H9 (cell line): ENCODE data around the gene VPS54. TPM values are rescaled to one million over a fixed set of nuclear protein-coding genes. Genes with fewer than 3 reads are reported as not detected.

ENCODE experiments used
- DNase-seq: peaks from one replicate; pipeline ENCODE4 v3.0.0-alpha.2; 2017
- H2AFZ ChIP-seq: one replicate; pipeline ENCODE4 v1.6.1; 2013; ENCODE audit warnings: mild to moderate bottlenecking, low read length, control low read depth, moderate library complexity
- H2AK5ac ChIP-seq: 2 replicates; pipeline ENCODE4 v1.6.1; 2013; ENCODE audit warnings: low read length, control low read depth, mixed read lengths; ENCODE audit not compliant: insufficient read length
- H2BK120ac ChIP-seq: one replicate; pipeline ENCODE4 v1.6.1; 2013; ENCODE audit warnings: low read depth, mild to moderate bottlenecking, low read length, control low read depth, inconsistent platforms; ENCODE audit not compliant: poor library complexity, severe bottlenecking
- H2BK12ac ChIP-seq: 2 replicates; pipeline ENCODE4 v1.6.1; 2013; ENCODE audit warnings: low read length, control low read depth, mixed read lengths, low read depth; ENCODE audit not compliant: insufficient read length
- H2BK15ac ChIP-seq: 2 replicates; pipeline ENCODE4 v1.6.1; 2013; ENCODE audit warnings: low read depth, low read length, control low read depth
- H2BK20ac ChIP-seq: one replicate; pipeline ENCODE4 v1.6.1; 2013; ENCODE audit warnings: low read depth, mild to moderate bottlenecking, low read length, control low read depth, inconsistent platforms; ENCODE audit not compliant: poor library complexity, severe bottlenecking
- H2BK5ac ChIP-seq: 2 replicates; pipeline ENCODE4 v1.6.1; 2013; ENCODE audit warnings: low read length, control low read depth, mixed read lengths; ENCODE audit not compliant: insufficient read length
- H3K14ac ChIP-seq: 2 replicates; pipeline ENCODE4 v1.6.1; 2013; ENCODE audit warnings: low read length, control low read depth; ENCODE audit not compliant: insufficient read depth
- H3K18ac ChIP-seq: 2 replicates; pipeline ENCODE4 v1.6.1; 2013; ENCODE audit warnings: low read depth, mild to moderate bottlenecking, mixed read lengths, low read length, control low read depth; ENCODE audit not compliant: insufficient read length
- H3K23ac ChIP-seq: 2 replicates; pipeline ENCODE4 v1.6.1; 2013; ENCODE audit warnings: low read length, control low read depth, mixed read lengths, low read depth; ENCODE audit not compliant: insufficient read length
- H3K23me2 ChIP-seq: 2 replicates; pipeline ENCODE4 v1.6.1; 2013; ENCODE audit warnings: low read depth, mild to moderate bottlenecking, mixed read lengths, low read length, control low read depth; ENCODE audit not compliant: insufficient read length, poor library complexity, severe bottlenecking
- H3K27ac ChIP-seq: 2 replicates; pipeline ENCODE4 v1.5.1; 2013; ENCODE audit warnings: low read length, control low read depth, mixed read lengths, low read depth; ENCODE audit not compliant: insufficient read length
- H3K27me3 ChIP-seq: 2 replicates; pipeline ENCODE4 v1.6.1; 2013; ENCODE audit warnings: low read length, control low read depth, inconsistent platforms; ENCODE audit not compliant: insufficient read depth
- H3K4ac ChIP-seq: 2 replicates; pipeline ENCODE4 v1.6.1; 2013; ENCODE audit warnings: low read depth, mild to moderate bottlenecking, control low read depth, inconsistent platforms, low read length, moderate library complexity
- H3K4me1 ChIP-seq: 2 replicates; pipeline ENCODE4 v1.6.1; 2013; ENCODE audit warnings: low read length, control low read depth, inconsistent platforms; ENCODE audit not compliant: insufficient read depth
- H3K4me2 ChIP-seq: 2 replicates; pipeline ENCODE4 v1.6.1; 2013; ENCODE audit warnings: low read length, control low read depth, mixed read lengths; ENCODE audit not compliant: insufficient read length, insufficient read depth
- H3K56ac ChIP-seq: 2 replicates; pipeline ENCODE4 v1.6.1; 2013; ENCODE audit warnings: low read depth, mild to moderate bottlenecking, mixed read lengths, low read length, control low read depth; ENCODE audit not compliant: insufficient read length
- H3K79me1 ChIP-seq: 2 replicates; pipeline ENCODE4 v1.6.1; 2013; ENCODE audit warnings: low read depth, mild to moderate bottlenecking, moderate library complexity, low read length, control low read depth, inconsistent platforms; ENCODE audit not compliant: insufficient read depth, poor library complexity, severe bottlenecking
- H3K79me2 ChIP-seq: 2 replicates; pipeline ENCODE4 v1.6.1; 2013; ENCODE audit warnings: low read length, control low read depth, inconsistent platforms; ENCODE audit not compliant: insufficient read depth
- H3K9ac ChIP-seq: 2 replicates; pipeline ENCODE4 v1.6.1; 2013; ENCODE audit warnings: low read length, control low read depth, mixed read lengths; ENCODE audit not compliant: insufficient read length; ENCODE audit errors: extremely low read depth
- H3K9me3 ChIP-seq: one replicate; pipeline ENCODE4 v1.6.1; 2013; ENCODE audit warnings: low read depth, low read length, inconsistent platforms; ENCODE audit not compliant: control insufficient read depth
- H3T11ph ChIP-seq: one replicate; pipeline ENCODE4 v1.6.1; 2013; ENCODE audit warnings: mild to moderate bottlenecking, low read length, control low read depth, inconsistent platforms
- H4K20me1 ChIP-seq: one replicate; pipeline ENCODE4 v1.6.1; 2013; ENCODE audit not compliant: control insufficient read depth, insufficient read length, insufficient read depth
- H4K5ac ChIP-seq: 2 replicates; pipeline ENCODE4 v1.6.1; 2013; ENCODE audit warnings: low read depth, mild to moderate bottlenecking, mixed read lengths, low read length, control low read depth; ENCODE audit not compliant: insufficient read length
- H4K8ac ChIP-seq: replicated peaks from 2 replicates; pipeline ENCODE4 v1.6.1; 2013; ENCODE audit warnings: low read length, control low read depth, mixed read lengths, low read depth; ENCODE audit not compliant: insufficient read length
- H4K91ac ChIP-seq: 2 replicates; pipeline ENCODE4 v1.6.1; 2013; ENCODE audit warnings: low read depth, mild to moderate bottlenecking, moderate library complexity, mixed read lengths, low read length, control low read depth; ENCODE audit not compliant: insufficient read length
- H3K27ac Mint-ChIP-seq, 3 experiments: 2 replicates in 2 of 3; 3 replicates in 1 of 3; pipeline ENCODE4 v1.8.0; 2020 to 2021; ENCODE audit warnings: mixed read lengths in 3 of 3, mild to moderate bottlenecking in 1 of 3, moderate library complexity in 1 of 3
- H3K27me3 Mint-ChIP-seq: 2 replicates; pipeline ENCODE4 v1.8.0; 2021; ENCODE audit warnings: low read depth, mild to moderate bottlenecking, moderate library complexity, mixed read lengths
- H3K36me3 Mint-ChIP-seq, 3 experiments: 2 replicates in 2 of 3; 3 replicates in 1 of 3; pipeline ENCODE4 v1.8.0; 2020 to 2021; ENCODE audit warnings: low read depth in 3 of 3, mixed read lengths in 3 of 3; ENCODE audit not compliant: insufficient read depth in 1 of 3
- H3K4me1 Mint-ChIP-seq, 2 experiments: 2 replicates each; pipeline ENCODE4 v1.8.0; 2020; ENCODE audit warnings: mixed read lengths in 2 of 2
- H3K4me3 Mint-ChIP-seq, 2 experiments: 2 replicates in 1 of 2; 3 replicates in 1 of 2; pipeline ENCODE4 v1.8.0; 2020 to 2021; ENCODE audit warnings: mild to moderate bottlenecking in 2 of 2, mixed read lengths in 2 of 2, moderate library complexity in 1 of 2
- H3K9me3 Mint-ChIP-seq, 2 experiments: 2 replicates in 1 of 2; 3 replicates in 1 of 2; pipeline ENCODE4 v1.8.0; 2020; ENCODE audit warnings: mild to moderate bottlenecking in 2 of 2, mixed read lengths in 2 of 2, moderate library complexity in 1 of 2
- total RNA-seq: library from RNA; stranded (reverse); gene quantifications from 2 replicates; pipeline ENCODE4 v1.2.1, GENCODE V29; 2021
- TF ChIP-seq, protein P1 (sequence below): fragments of 200-600 bp; sonication (generic); conservative IDR thresholded peaks from 3 replicates; pipeline ENCODE4 v1.8.0; 2021; ENCODE audit warnings: antibody characterized with exemption, mild to moderate bottlenecking

The VPS54 gene
- total RNA-seq, 1 experiment from 2014 or later: 13.4 TPM

DNA sequence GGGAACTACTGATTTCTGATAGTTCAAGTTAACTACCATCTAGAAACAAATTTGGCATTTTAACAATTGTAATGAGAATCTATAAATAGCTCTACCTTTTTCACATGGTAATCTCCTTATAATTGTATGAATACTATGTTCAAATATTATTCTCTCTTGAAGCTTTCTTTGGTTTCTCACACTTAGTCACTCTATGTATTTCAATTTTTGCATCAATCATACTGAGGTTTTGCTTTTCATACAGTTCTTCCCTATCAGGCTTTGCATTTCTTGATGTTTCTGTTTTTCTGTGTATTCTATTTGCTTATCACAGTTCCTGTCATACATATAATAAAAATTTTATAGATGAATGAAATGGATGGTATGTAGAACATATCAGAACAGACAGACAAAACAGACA lies 16.0 kb downstream of the VPS54 start:
- TF ChIP-seq, protein P1, sequence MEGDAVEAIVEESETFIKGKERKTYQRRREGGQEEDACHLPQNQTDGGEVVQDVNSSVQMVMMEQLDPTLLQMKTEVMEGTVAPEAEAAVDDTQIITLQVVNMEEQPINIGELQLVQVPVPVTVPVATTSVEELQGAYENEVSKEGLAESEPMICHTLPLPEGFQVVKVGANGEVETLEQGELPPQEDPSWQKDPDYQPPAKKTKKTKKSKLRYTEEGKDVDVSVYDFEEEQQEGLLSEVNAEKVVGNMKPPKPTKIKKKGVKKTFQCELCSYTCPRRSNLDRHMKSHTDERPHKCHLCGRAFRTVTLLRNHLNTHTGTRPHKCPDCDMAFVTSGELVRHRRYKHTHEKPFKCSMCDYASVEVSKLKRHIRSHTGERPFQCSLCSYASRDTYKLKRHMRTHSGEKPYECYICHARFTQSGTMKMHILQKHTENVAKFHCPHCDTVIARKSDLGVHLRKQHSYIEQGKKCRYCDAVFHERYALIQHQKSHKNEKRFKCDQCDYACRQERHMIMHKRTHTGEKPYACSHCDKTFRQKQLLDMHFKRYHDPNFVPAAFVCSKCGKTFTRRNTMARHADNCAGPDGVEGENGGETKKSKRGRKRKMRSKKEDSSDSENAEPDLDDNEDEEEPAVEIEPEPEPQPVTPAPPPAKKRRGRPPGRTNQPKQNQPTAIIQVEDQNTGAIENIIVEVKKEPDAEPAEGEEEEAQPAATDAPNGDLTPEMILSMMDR: no peak
- peaks cover 5 to 28% (median 11%) of the 10 kb centered on the region in 3 experiments for H3K36me3 Mint-ChIP-seq
- no peak overlapping the region for H4K8ac ChIP-seq
- H2BK20ac ChIP-seq: no peak overlapping the region
- H3K27ac ChIP-seq: no peak overlapping the region
- no peak overlapping the region for H3K23ac ChIP-seq
- no peak overlapping the region for H3K18ac ChIP-seq
- H3T11ph ChIP-seq: no peak overlapping the region
- no peak overlapping the region for H3K4me3 Mint-ChIP-seq
- no peaks in the 10 kb centered on the region for H3K23me2 ChIP-seq
- H2BK120ac ChIP-seq: no peak overlapping the region
- no peak overlapping the region for H2BK12ac ChIP-seq
- H3K79me2 ChIP-seq: no peaks in the 10 kb centered on the region
- H2BK15ac ChIP-seq: no peak overlapping the region
- H4K5ac ChIP-seq: no peak overlapping the region
- no peaks in the 10 kb centered on the region for H3K79me1 ChIP-seq
- H3K4me1 Mint-ChIP-seq: peaks cover 2 to 3% of the 10 kb centered on the region in 2 experiments; a peak in 2 of 4 replicates
- no peak overlapping the region for H2AFZ ChIP-seq
- no peak for DNase-seq
- H3K27me3 Mint-ChIP-seq: no peaks in the 10 kb centered on the region
- H3K27ac Mint-ChIP-seq: no peak overlapping the region
- H4K20me1 ChIP-seq: no peaks in the 10 kb centered on the region
- no peak overlapping the region for H2AK5ac ChIP-seq
- H3K9me3 Mint-ChIP-seq: peaks cover 5 to 11% of the 10 kb centered on the region in 2 experiments
- no peak overlapping the region for H2BK5ac ChIP-seq
- H3K14ac ChIP-seq: no peak overlapping the region
- H3K9ac ChIP-seq: no peak overlapping the region
- H3K9me3 ChIP-seq: no peaks in the 10 kb centered on the region
- H3K56ac ChIP-seq: no peak overlapping the region
- H4K91ac ChIP-seq: no peak overlapping the region
- H3K4ac ChIP-seq: no peak overlapping the region
- H3K4me1 ChIP-seq: no peaks in the 10 kb centered on the region
- no peak overlapping the region for H3K4me2 ChIP-seq
- no peaks in the 10 kb centered on the region for H3K27me3 ChIP-seq
